Neural cell (in vitro differentiated cells): Measurements from ENCODE around the gene GATA1. TPM values are rescaled to one million over a fixed set of nuclear protein-coding genes. Genes with fewer than 3 reads are reported as not detected.

Experiments
- H2AFZ ChIP-seq: fragments of 200-600, 300-800 bp; sonication (generic), shearing (Covaris generic); 2 replicates; pipeline ENCODE4 v1.6.0; 2014; ENCODE audit warnings: low read depth, mild to moderate bottlenecking, antibody characterized with exemption, low read length, moderate library complexity
- H3F3A ChIP-seq: fragments of 200-600 bp; shearing (Covaris generic); 2 replicates; pipeline ENCODE4 v1.6.1; 2016; ENCODE audit warnings: mild to moderate bottlenecking, moderate library complexity, mixed read lengths, antibody characterized with exemption, low read length; ENCODE audit not compliant: insufficient read depth, poor library complexity, severe bottlenecking
- H3K27ac ChIP-seq: fragments of 200-600, 300-800 bp; sonication (generic), shearing (Covaris generic); 2 replicates; pipeline ENCODE4 v1.5.1; 2014; ENCODE audit warnings: mild to moderate bottlenecking, low read length, moderate library complexity
- H3K27me3 ChIP-seq: fragments of 300-800, 200-600 bp; sonication (generic), shearing (Covaris generic); 2 replicates; pipeline ENCODE4 v1.6.0; 2014; ENCODE audit warnings: mild to moderate bottlenecking, low read depth, low read length, moderate library complexity; ENCODE audit not compliant: insufficient read depth
- H3K36me3 ChIP-seq: fragments of 300-800, 200-600 bp; sonication (generic), shearing (Covaris generic); 2 replicates; pipeline ENCODE4 v1.5.1; 2014; ENCODE audit warnings: mild to moderate bottlenecking, antibody characterized with exemption, low read length, moderate library complexity; ENCODE audit not compliant: insufficient read depth
- H3K4me2 ChIP-seq: fragments of 300-800, 200-600 bp; sonication (generic), shearing (Covaris generic); 2 replicates; pipeline ENCODE4 v1.6.0; 2014; ENCODE audit warnings: mild to moderate bottlenecking, low read length
- H3K4me3 ChIP-seq: fragments of 300-800, 200-600 bp; sonication (generic), shearing (Covaris generic); 2 replicates; pipeline ENCODE4 v1.5.1; 2014; ENCODE audit warnings: mild to moderate bottlenecking, low read length, moderate library complexity
- H3K79me2 ChIP-seq: fragments of 200-600 bp; shearing (Covaris generic); replicated peaks from 2 replicates; pipeline ENCODE4 v1.6.0; 2014; ENCODE audit warnings: mild to moderate bottlenecking, low read length, moderate library complexity; ENCODE audit not compliant: insufficient read depth
- H3K9ac ChIP-seq: fragments of 300-800, 200-600 bp; sonication (generic), shearing (Covaris generic); 2 replicates; pipeline ENCODE4 v1.6.1; 2016; ENCODE audit warnings: mild to moderate bottlenecking, low read length, mixed read lengths
- H3K9me2 ChIP-seq: fragments of 200-600 bp; shearing (Covaris generic); 2 replicates; pipeline ENCODE4 v1.6.1; 2016; ENCODE audit warnings: mild to moderate bottlenecking, low read length, mixed read lengths; ENCODE audit not compliant: insufficient read depth
- H3K9me3 ChIP-seq: fragments of 200-600, 300-800 bp; sonication (generic), shearing (Covaris generic); 2 replicates; pipeline ENCODE4 v1.6.1; 2016; ENCODE audit warnings: mild to moderate bottlenecking, mixed run types, low read length, moderate library complexity, mixed read lengths
- H4K20me1 ChIP-seq: fragments of 200-600 bp; shearing (Covaris generic); 2 replicates; pipeline ENCODE4 v1.6.1; 2016; ENCODE audit warnings: mild to moderate bottlenecking, mixed run types; ENCODE audit not compliant: insufficient read depth
- CTCF ChIP-seq: fragments of 450-650 bp; IDR thresholded peaks from 2 replicates; pipeline ENCODE4 v1.5.1; 2014; ENCODE audit warnings: antibody characterized with exemption, mild to moderate bottlenecking, moderate library complexity; ENCODE audit not compliant: poor library complexity, severe bottlenecking
- EP300 ChIP-seq: fragments of 450-650 bp; conservative IDR thresholded peaks from 2 replicates; pipeline ENCODE4 v1.6.1; 2014; ENCODE audit warnings: antibody characterized with exemption, mild to moderate bottlenecking, moderate library complexity; ENCODE audit not compliant: poor library complexity, severe bottlenecking
- EZH2 ChIP-seq: fragments of 200-600, 300-800 bp; shearing (Covaris generic), sonication (generic); IDR thresholded peaks from 2 replicates; pipeline ENCODE4 v1.6.1; 2014; ENCODE audit warnings: antibody characterized with exemption, low read length, borderline replicate concordance, mild to moderate bottlenecking; ENCODE audit not compliant: insufficient read depth, poor library complexity, severe bottlenecking
- MXI1 ChIP-seq: fragments of 450-650 bp; conservative IDR thresholded peaks from 2 replicates; pipeline ENCODE4 v1.6.1; 2014; ENCODE audit warnings: antibody characterized with exemption, mild to moderate bottlenecking; ENCODE audit not compliant: poor library complexity, severe bottlenecking
- POLR2AphosphoS5 ChIP-seq: IDR thresholded peaks from 2 replicates; pipeline ENCODE4 v1.6.1; 2012
- RAD21 ChIP-seq: fragments of 450-650 bp; conservative IDR thresholded peaks from 2 replicates; pipeline ENCODE4 v1.6.1; 2014; ENCODE audit warnings: antibody characterized with exemption, mild to moderate bottlenecking, moderate library complexity
- REST ChIP-seq: IDR thresholded peaks from 2 replicates; pipeline ENCODE4 v1.6.1; 2012; ENCODE audit warnings: borderline replicate concordance
- SMC3 ChIP-seq: fragments of 450-650 bp; conservative IDR thresholded peaks from 2 replicates; pipeline ENCODE4 v1.6.1; 2014; ENCODE audit warnings: antibody characterized with exemption, mild to moderate bottlenecking, moderate library complexity; ENCODE audit not compliant: poor library complexity
- TAF1 ChIP-seq: IDR thresholded peaks from 2 replicates; pipeline ENCODE4 v1.6.1; 2012; ENCODE audit warnings: low read depth
- polyA plus RNA-seq: library from polyadenylated mRNA; depleted of rRNA; stranded (reverse); fragments of >200 nt; gene quantifications from 2 replicates; pipeline ENCODE4 v1.2.3, GENCODE V29; 2014

The GATA1 gene
- polyA plus RNA-seq, 1 donor from 2014 or later, result not detected

GRCh38 chrX:48834383-48834709, 48.0 kb downstream of the GATA1 start:
- peaks cover 12% of the 10 kb centered on the region for H3K27me3 ChIP-seq
- H3K9me2 ChIP-seq, result no peaks in the 10 kb centered on the region
- no peak overlapping the region for H2AFZ ChIP-seq
- no peaks in the 10 kb centered on the region for H4K20me1 ChIP-seq
- peaks cover 20% of the 10 kb centered on the region for H3K79me2 ChIP-seq
- H3F3A ChIP-seq, result no peaks in the 10 kb centered on the region
- no peaks in the 10 kb centered on the region for H3K36me3 ChIP-seq
- no peaks in the 10 kb centered on the region for H3K9me3 ChIP-seq
- peak overlapping the region; percentile 87 for H3K27ac ChIP-seq
- H3K9ac ChIP-seq, result peak overlapping the region; percentile 89
- TF ChIP-seq MXI1, result peak; percentile 46
- peak; percentile 15 for TF ChIP-seq REST
- no peak for TF ChIP-seq SMC3
- H3K4me2 ChIP-seq, result no peak overlapping the region
- peak overlapping the region; percentile 84 for H3K4me3 ChIP-seq

GRCh38 chrX:48835524-48836329, 49.3 kb downstream of the GATA1 start, which contains the start of gene PCSK1N:
PCSK1N (minus strand) TSS chrX:48835610; CDS start chrX:48835532, 78 bp downstream.
- no peaks in the 10 kb centered on the region for H4K20me1 ChIP-seq
- H3K27me3 ChIP-seq, result peaks cover 11% of the 10 kb centered on the region
- H3K9me2 ChIP-seq, result no peaks in the 10 kb centered on the region
- H3K9ac ChIP-seq, result peak within 1 kb of the TSS; percentile 89
- peak within 1 kb of the TSS; percentile 84 for H3K4me3 ChIP-seq
- peaks cover 20% of the 10 kb centered on the region for H3K79me2 ChIP-seq
- H3K36me3 ChIP-seq, result no peaks in the 10 kb centered on the region
- no peak within 1 kb of the TSS for H3K4me2 ChIP-seq
- H2AFZ ChIP-seq, result no peak within 1 kb of the TSS
- H3F3A ChIP-seq, result no peaks in the 10 kb centered on the region
- no peaks in the 10 kb centered on the region for H3K9me3 ChIP-seq
- H3K27ac ChIP-seq, result peak within 1 kb of the TSS; percentile 87
- no peak for TF ChIP-seq RAD21
- no peak for TF ChIP-seq EP300
- peak; percentile 84 for TF ChIP-seq POLR2AphosphoS5
- no peak for TF ChIP-seq EZH2
- no peak for TF ChIP-seq TAF1

- H3K79me2 ChIP-seq, result no peaks in the 10 kb centered on the region
- no peak overlapping the region for H3K9ac ChIP-seq
- H3K36me3 ChIP-seq, result no peaks in the 10 kb centered on the region
- H4K20me1 ChIP-seq, result no peaks in the 10 kb centered on the region
- no peaks in the 10 kb centered on the region for H3F3A ChIP-seq
- TF ChIP-seq REST (no peak), EP300 (no peak), SMC3 (no peak), POLR2AphosphoS5 (no peak), TAF1 (no peak), EZH2 (no peak), MXI1 (no peak), RAD21 (no peak), CTCF (no peak)
- H2AFZ ChIP-seq, result no peak overlapping the region
- no peak overlapping the region for H3K4me3 ChIP-seq
- no peaks in the 10 kb centered on the region for H3K9me2 ChIP-seq
- no peak overlapping the region for H3K27ac ChIP-seq
- no peaks in the 10 kb centered on the region for H3K27me3 ChIP-seq
- no peaks in the 10 kb centered on the region for H3K9me3 ChIP-seq
- H3K4me2 ChIP-seq, result no peak overlapping the region
These were observed 53.3 kb downstream of the GATA1 start for GRCh38 chrX:48839686-48840085.
